Spleen (tissue), 11 donors: ENCODE data around the gene AFAP1L1. TPM values are rescaled to one million over a fixed set of nuclear protein-coding genes. Genes with fewer than 3 reads are reported as not detected.
A peak's percentile ranks its signal among the peaks of the same experiment; 100 is the strongest.

Source experiments
- DNase-seq: peaks from one replicate; pipeline ENCODE4 v3.0.0-alpha.2; 2020
- H3K27ac ChIP-seq, 8 donors: fragments of 200-600 bp; sonication (generic) in 7 of 8; 1 replicate in 4 of 8; 2 replicates in 4 of 8; pipeline versions ENCODE4 v1.5.0 to v1.8.0; 2016 to 2021; ENCODE audit warnings: inconsistent platforms in 4 of 8, mild to moderate bottlenecking in 4 of 8, moderate library complexity in 1 of 8
- H3K27me3 ChIP-seq, 7 donors: fragments of 200-600 bp; sonication (generic) in 6 of 7; replicated peaks in 1 of 7; 1 replicate in 4 of 7; 2 replicates in 3 of 7; pipeline versions ENCODE4 v1.5.0 to v1.8.0; 2016 to 2021; ENCODE audit warnings: inconsistent platforms in 3 of 7, mild to moderate bottlenecking in 1 of 7
- H3K36me3 ChIP-seq, 6 donors: fragments of 200-600 bp; sonication (generic) in 5 of 6; 1 replicate in 4 of 6; 2 replicates in 2 of 6; pipeline versions ENCODE4 v1.5.0 to v1.8.0; 2016 to 2021; ENCODE audit warnings: inconsistent platforms in 2 of 6
- H3K4me1 ChIP-seq, 6 donors: fragments of 200-600 bp; sonication (generic) in 5 of 6; 1 replicate in 3 of 6; 2 replicates in 3 of 6; pipeline versions ENCODE4 v1.5.0 to v1.8.0; 2016 to 2021; ENCODE audit warnings: inconsistent platforms in 3 of 6
- H3K4me3 ChIP-seq, 8 donors: fragments of 200-600 bp; sonication (generic) in 7 of 8; 1 replicate in 4 of 8; 2 replicates in 4 of 8; pipeline versions ENCODE4 v1.5.0 to v1.8.0; 2016 to 2021; ENCODE audit warnings: inconsistent platforms in 4 of 8, mild to moderate bottlenecking in 4 of 8, moderate library complexity in 2 of 8
- H3K9me3 ChIP-seq, 8 donors: fragments of 200-600 bp; sonication (generic) in 7 of 8; 1 replicate in 4 of 8; 2 replicates in 4 of 8; pipeline versions ENCODE4 v1.5.0 to v1.8.0; 2016 to 2021; ENCODE audit warnings: inconsistent platforms in 4 of 8
- CTCF ChIP-seq, 11 experiments: fragments of 200-600 bp in 7 of 11; fragments of 450-650 bp in 4 of 11; sonication (generic) in 4 of 11; IDR thresholded peaks in 8 of 11; conservative IDR thresholded peaks in 3 of 11; 1 replicate in 7 of 11; 2 replicates in 4 of 11; pipeline versions ENCODE4 v1.4.0 to v1.8.0; 2016 to 2021; ENCODE audit warnings: antibody characterized with exemption in 11 of 11, inconsistent platforms in 4 of 11, mild to moderate bottlenecking in 1 of 11
- POLR2A ChIP-seq, 3 donors: fragments of 450-650 bp; IDR thresholded peaks; one replicate each; pipeline ENCODE4 v1.5.1; 2017; ENCODE audit warnings: antibody characterized with exemption in 3 of 3, mild to moderate bottlenecking in 1 of 3
- POLR2AphosphoS5 ChIP-seq, 3 donors: sonication (generic); formaldehyde crosslinking; IDR thresholded peaks; one replicate each; pipeline ENCODE4 v1.5.1; 2017; ENCODE audit warnings: antibody characterized with exemption in 3 of 3
- WGBS, 5 donors: extraction: QIAGEN DNeasy Blood & Tissue Kit in 3 of 5; methylation state at CpG; one replicate each; pipeline versions ENCODE4 v1.1.5 to v1.1.7; 2013 to 2018; 5-methylcytosine and 5-hydroxymethylcytosine counted together
- intact Hi-C: fragments of 100-400 bp; cut with DNase I; formaldehyde crosslinking; loops from one replicate; pipeline ENCODE4 v1.15.0; 2023; ENCODE audit warnings: low total_unique reads
- polyA plus RNA-seq, 3 donors: library from polyadenylated mRNA; stranded (reverse); fragments of 200-250 nt; gene quantifications; one replicate each; pipeline ENCODE4 v1.2.1, GENCODE V29; 2013
- total RNA-seq, 7 donors: library from RNA; depleted of rRNA in 3 of 7; stranded (reverse); fragments of >200 nt in 3 of 7; fragmentation: NEBNext Ultra II Directional in 4 of 7; extraction: Animal tissue kit (Norgen Biotek cat#: 25700) in 4 of 7; gene quantifications; one replicate each; pipeline versions ENCODE4 v1.1.0 to v1.2.1, GENCODE V29; 2016 to 2021
- donor health status: healthy with polysubstance abuse.
- donor health status: DM: no; HTN: no; CAD: no; lungs with moderate emphysema.
- donor health status: DM: no; HTN: no; CAD: no.
- donor health status: Bipolar disorder and iron deficiency.
- donor health status: healthy.
- donor health status: DM: no; HTN: no; CAD: no.
- donor health status: DM: yes; HTN: yes; CAD: no.

AFAP1L1 gene
- total and polyA plus RNA-seq, 10 donors: 1.7 to 21.8 (median 10.3) TPM

- no peak for TF ChIP-seq POLR2A (IDR thresholded peaks at IDR 0.05)
- TF ChIP-seq CTCF (IDR thresholded peaks at IDR 0.05 in 8 of 11, conservative IDR thresholded peaks at IDR 0.05 in 3 of 11): no peak
- TF ChIP-seq POLR2AphosphoS5 (IDR thresholded peaks at IDR 0.05): no peak
- DNase-seq: no peak
- no peaks in the 10 kb centered on the region for H3K9me3 ChIP-seq
- H3K4me3 ChIP-seq: no peak overlapping the region
- H3K36me3 ChIP-seq: peaks cover 0 to 47% (median 25%) of the 10 kb centered on the region in 6 donors
- no peak overlapping the region for H3K27ac ChIP-seq
- intact Hi-C loops: no loop called here
- no peaks in the 10 kb centered on the region for H3K27me3 ChIP-seq
- 85 to 95% (median 88%) methylated on average over 8 of the region's 8 CpGs for WGBS, 5 donors
- H3K4me1 ChIP-seq: peaks cover 4 to 65% (median 30%) of the 10 kb centered on the region in 6 donors
Measured at GRCh38 chr5:149356391-149356790, 84.7 kb downstream of the AFAP1L1 start.

GRCh38 chr5:149357370-149358293 is 86.0 kb downstream of the AFAP1L1 start, which contains the start of gene PCYOX1L:
Gene PCYOX1L (plus strand): TSS chr5:149358046. CDS start chr5:149358069, 23 bp downstream.
- DNase-seq: peak; percentile 98
- Histone ChIP-seq H3K4me3 (peak within 1 kb of the TSS; percentile 66 to 92 (median 76)), H3K36me3 (peaks cover 0 to 34% (median 15%) of the 10 kb centered on the region in 6 donors), H3K9me3 (no peaks in the 10 kb centered on the region), H3K27ac (peak within 1 kb of the TSS; percentile 67 to 90 (median 77)), H3K4me1 (peaks cover 4 to 56% (median 30%) of the 10 kb centered on the region in 6 donors), H3K27me3 (no peaks in the 10 kb centered on the region)
- TF ChIP-seq POLR2A (IDR thresholded peaks at IDR 0.05): no peak
- peak; percentile 67 to 81 (median 77) for TF ChIP-seq POLR2AphosphoS5 (IDR thresholded peaks at IDR 0.05)
- TF ChIP-seq CTCF (IDR thresholded peaks at IDR 0.05 in 8 of 11, conservative IDR thresholded peaks at IDR 0.05 in 3 of 11): peak in 1 of 11 experiments; percentile 25
- intact Hi-C loops: no loop called here
- WGBS, 5 donors: 2 to 3% (median 2%) methylated on average over 32 to 61 of the region's 61 CpGs

- H3K27ac ChIP-seq: peak overlapping the region; percentile 67 to 90 (median 77)
- H3K4me1 ChIP-seq: peaks cover 4 to 49% (median 30%) of the 10 kb centered on the region in 6 donors
- peaks cover 0 to 28% (median 14%) of the 10 kb centered on the region in 6 donors for H3K36me3 ChIP-seq
- 0 to 1% (median 1%) methylated on average over 14 to 18 of the region's 18 CpGs for WGBS, 5 donors
- TF ChIP-seq POLR2A (IDR thresholded peaks at IDR 0.05): no peak
- no peak for TF ChIP-seq CTCF (IDR thresholded peaks at IDR 0.05 in 8 of 11, conservative IDR thresholded peaks at IDR 0.05 in 3 of 11)
- no peak for TF ChIP-seq POLR2AphosphoS5 (IDR thresholded peaks at IDR 0.05)
- no peaks in the 10 kb centered on the region for H3K27me3 ChIP-seq
- peak; percentile 90 for DNase-seq
- intact Hi-C loops: no loop called here
- peak overlapping the region; percentile 66 to 92 (median 76) for H3K4me3 ChIP-seq
- no peaks in the 10 kb centered on the region for H3K9me3 ChIP-seq
Measured at GRCh38 chr5:149358294-149358651, 86.6 kb downstream of the AFAP1L1 start.
